ENCODE data around the gene CELF2.

- TF ChIP-seq CTCF (IDR thresholded peaks at IDR 0.05; ENCODE audit: insufficient read depth, low read length, poor library complexity, severe bottlenecking) (no peak), EZH2phosphoT487 (conservative IDR thresholded peaks at IDR 0.05; ENCODE audit: low read length) (no peak)
Observed at GRCh38 chr10:11345224-11346054, 327.8 kb downstream of the CELF2 start.

All from SU-DHL-6 (cell line).